Fibroblast of lung (primary cell): ENCODE results near the gene CLNK. TPM values are rescaled to one million over a fixed set of nuclear protein-coding genes. Genes with fewer than 3 reads are reported as not detected.

Experiments used
- DNase-seq, 2 donors: peaks; one replicate each; pipeline versions ENCODE4 v3.0.0 to v3.0.0-alpha.2; 2010; ENCODE audit warnings: low read depth in 2 of 2
- H2AFZ ChIP-seq: 2 replicates; pipeline ENCODE4 v1.5.1; 2012; ENCODE audit warnings: low read length, control low read depth, inconsistent platforms
- H3K27ac ChIP-seq: 2 replicates; pipeline ENCODE4 v1.5.1; 2011; ENCODE audit warnings: low read length, control low read depth; ENCODE audit not compliant: insufficient read depth
- H3K27me3 ChIP-seq: 2 replicates; pipeline ENCODE4 v1.5.1; 2011; ENCODE audit warnings: mild to moderate bottlenecking, low read length; ENCODE audit not compliant: control insufficient read depth, insufficient read depth
- H3K36me3 ChIP-seq: 2 replicates; pipeline ENCODE4 v1.5.1; 2011; ENCODE audit warnings: low read length; ENCODE audit not compliant: control insufficient read depth, insufficient read depth
- H3K4me1 ChIP-seq: 2 replicates; pipeline ENCODE4 v1.5.1; 2011; ENCODE audit warnings: low read length; ENCODE audit not compliant: control insufficient read depth, insufficient read depth; ENCODE audit errors: extremely low read depth
- H3K4me2 ChIP-seq: 2 replicates; pipeline ENCODE4 v1.5.1; 2011; ENCODE audit warnings: low read length, control low read depth; ENCODE audit not compliant: insufficient read depth; ENCODE audit errors: extremely low read depth
- H3K4me3 ChIP-seq, 4 experiments: fragments of 200-600 bp in 1 of 4; sonication (generic) in 1 of 4; replicated peaks in 1 of 4; 2 replicates each; pipeline ENCODE4 v1.5.1; 2011 to 2016; ENCODE audit warnings: low read length in 4 of 4, low read depth in 3 of 4, mild to moderate bottlenecking in 3 of 4, control low read depth in 2 of 4, inconsistent platforms in 1 of 4, mixed read lengths in 1 of 4; ENCODE audit not compliant: insufficient read depth in 1 of 4; ENCODE audit errors: control extremely low read depth in 1 of 4
- H3K79me2 ChIP-seq: 2 replicates; pipeline ENCODE4 v1.5.1; 2012; ENCODE audit warnings: mild to moderate bottlenecking, low read length, inconsistent platforms; ENCODE audit not compliant: control insufficient read depth, insufficient read depth
- H3K9ac ChIP-seq: 2 replicates; pipeline ENCODE4 v1.5.1; 2011; ENCODE audit warnings: mild to moderate bottlenecking, low read length, control low read depth; ENCODE audit not compliant: insufficient read depth
- H3K9me3 ChIP-seq: 2 replicates; pipeline ENCODE4 v1.5.1; 2012; ENCODE audit warnings: low read depth, low read length; ENCODE audit not compliant: control insufficient read depth, insufficient read depth
- H4K20me1 ChIP-seq: 2 replicates; pipeline ENCODE4 v1.5.1; 2011; ENCODE audit warnings: low read length; ENCODE audit not compliant: control insufficient read depth, insufficient read depth; ENCODE audit errors: extremely low read depth
- CTCF ChIP-seq, 2 donors: IDR thresholded peaks in 1 of 2; conservative IDR thresholded peaks in 1 of 2; 1 replicate in 1 of 2; 2 replicates in 1 of 2; pipeline ENCODE4 v1.5.1; 2011 to 2012; ENCODE audit warnings: low read length in 2 of 2, control low read depth in 1 of 2, inconsistent platforms in 1 of 2, low read depth in 1 of 2, mild to moderate bottlenecking in 1 of 2
- EZH2 ChIP-seq: IDR thresholded peaks from 2 replicates; pipeline ENCODE4 v1.5.1; 2012; ENCODE audit warnings: low read length, control low read depth, mild to moderate bottlenecking; ENCODE audit errors: missing control alignments
- polyA plus RNA-seq, 2 donors: library from polyadenylated mRNA; depleted of rRNA in 1 of 2; stranded (reverse) in 1 of 2; unstranded in 1 of 2; fragments of >200 nt; gene quantifications; 2 replicates each; pipeline ENCODE4 v1.2.1, GENCODE V29; 2011 to 2012; ENCODE audit warnings: missing spikeins in 1 of 2
- total RNA-seq: library from RNA; depleted of rRNA; stranded (reverse); fragments of >200 nt; gene quantifications from 2 replicates; pipeline ENCODE4 v1.2.1, GENCODE V29; 2014

Gene CLNK
- total and polyA plus RNA-seq, 2 donors (not counting 1 experiment from before 2014, with no cell fraction given) = not detected

GRCh38 chr4:10502717-10503116 is 181.9 kb downstream of the CLNK start:
- Histone ChIP-seq H3K4me1 (no peaks in the 10 kb centered on the region), H3K79me2 (no peaks in the 10 kb centered on the region), H4K20me1 (no peaks in the 10 kb centered on the region), H3K9me3 (no peaks in the 10 kb centered on the region), H3K9ac (no peak overlapping the region), H3K27me3 (no peaks in the 10 kb centered on the region), H3K4me3 (no peak overlapping the region), H3K27ac (no peak overlapping the region), H2AFZ (no peak overlapping the region), H3K36me3 (no peaks in the 10 kb centered on the region), H3K4me2 (no peak overlapping the region)
- TF ChIP-seq CTCF (conservative IDR thresholded peaks at IDR 0.05 in 1 of 2, IDR thresholded peaks at IDR 0.05 in 1 of 2; ENCODE audit: low read depth in 1 of 2, low read length in 2 of 2) (no peak), EZH2 (no peak)
- DNase-seq = no peak

GRCh38 chr4:10500776-10501175 is 183.8 kb downstream of the CLNK start:
- Histone ChIP-seq H3K27me3 (no peaks in the 10 kb centered on the region), H3K4me3 (no peak overlapping the region), H3K9ac (no peak overlapping the region), H3K27ac (no peak overlapping the region), H3K9me3 (no peaks in the 10 kb centered on the region), H4K20me1 (no peaks in the 10 kb centered on the region), H3K79me2 (no peaks in the 10 kb centered on the region), H2AFZ (no peak overlapping the region), H3K4me2 (no peak overlapping the region), H3K4me1 (no peaks in the 10 kb centered on the region), H3K36me3 (no peaks in the 10 kb centered on the region)
- no peak for DNase-seq
- TF ChIP-seq CTCF (conservative IDR thresholded peaks at IDR 0.05 in 1 of 2, IDR thresholded peaks at IDR 0.05 in 1 of 2; ENCODE audit: low read depth in 1 of 2, low read length in 2 of 2) = no peak
- TF ChIP-seq EZH2 = no peak

- TF ChIP-seq EZH2 (no peak), CTCF (conservative IDR thresholded peaks at IDR 0.05 in 1 of 2, IDR thresholded peaks at IDR 0.05 in 1 of 2; ENCODE audit: low read depth in 1 of 2, low read length in 2 of 2) (no peak)
- Histone ChIP-seq H3K4me3 (no peak overlapping the region), H3K9ac (no peak overlapping the region), H3K4me2 (no peak overlapping the region), H3K36me3 (no peaks in the 10 kb centered on the region), H2AFZ (no peak overlapping the region), H3K79me2 (no peaks in the 10 kb centered on the region), H3K4me1 (no peaks in the 10 kb centered on the region), H3K27ac (no peak overlapping the region), H4K20me1 (no peaks in the 10 kb centered on the region), H3K27me3 (no peaks in the 10 kb centered on the region), H3K9me3 (no peaks in the 10 kb centered on the region)
- DNase-seq = no peak
Measured at GRCh38 chr4:10496200-10496599, 188.4 kb downstream of the CLNK start.
